Stimulated activated CD8-positive, alpha-beta memory T cell treated with anti-CD3 and anti-CD28 coated beads, Interleukin-15, amount 100 ng/mL, for 4 hours (primary cell): ENCODE results near the gene DDX25.
"Not testable (repeated sequence)": the region's sequence is repeated elsewhere in the genome, so short reads cannot be mapped to it uniquely, and the experiment has no call there.

Source experiments
- DNase-seq, 2 donors: peaks; one replicate each; pipeline ENCODE4 v3.0.0-alpha.2; 2020; ENCODE audit warnings: low read depth in 2 of 2

Gene DDX25

DNA sequence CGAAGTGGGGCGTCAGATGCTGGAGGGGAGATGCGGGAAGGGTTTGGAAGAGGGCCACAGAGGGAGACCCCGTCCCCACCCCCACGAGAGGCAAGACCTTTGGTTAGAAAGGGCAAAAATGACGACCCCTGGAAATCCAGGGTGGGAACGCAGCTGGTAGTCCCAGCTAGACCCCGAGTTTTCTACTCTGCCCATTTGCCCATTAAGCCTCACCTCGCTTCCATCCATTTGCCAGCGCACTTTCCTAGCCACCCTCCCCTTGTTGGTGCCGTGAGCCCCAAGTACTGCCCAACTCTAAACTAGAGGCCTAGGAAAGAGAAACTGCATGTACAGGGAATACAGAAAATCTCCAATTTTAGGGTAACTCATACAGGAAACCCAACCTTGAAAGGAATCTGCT is 370 bp downstream of the DDX25 start:
- DNase-seq, result no peak

DNA sequence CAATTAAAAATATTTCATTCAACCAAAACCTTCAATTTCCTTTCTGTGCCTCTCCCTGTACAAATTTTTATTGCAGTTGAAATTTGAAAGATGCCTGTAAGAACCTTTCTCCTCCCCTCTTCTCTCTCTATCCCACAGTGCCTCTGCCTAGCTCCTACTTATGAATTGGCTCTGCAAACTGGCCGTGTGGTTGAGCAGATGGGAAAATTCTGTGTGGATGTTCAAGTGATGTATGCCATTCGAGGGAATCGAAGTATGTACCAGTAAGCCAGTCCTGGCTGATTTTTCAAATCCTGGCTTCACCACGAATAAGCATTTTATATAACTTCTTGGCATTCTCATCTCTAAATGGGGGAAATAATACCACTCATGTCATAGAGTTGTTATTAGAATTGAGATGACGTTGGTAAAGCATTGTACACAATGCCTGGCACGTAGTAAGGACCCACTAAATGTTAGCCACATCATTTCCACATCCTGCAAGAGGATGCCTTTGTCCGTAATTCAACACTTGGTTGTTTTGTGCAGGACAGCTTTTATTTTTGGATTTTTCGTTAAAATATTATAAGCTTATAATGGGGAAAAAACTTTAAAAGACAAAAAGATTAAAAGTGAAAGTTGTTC is 6.0 kb downstream of the DDX25 start:
- no peak for DNase-seq

DNA sequence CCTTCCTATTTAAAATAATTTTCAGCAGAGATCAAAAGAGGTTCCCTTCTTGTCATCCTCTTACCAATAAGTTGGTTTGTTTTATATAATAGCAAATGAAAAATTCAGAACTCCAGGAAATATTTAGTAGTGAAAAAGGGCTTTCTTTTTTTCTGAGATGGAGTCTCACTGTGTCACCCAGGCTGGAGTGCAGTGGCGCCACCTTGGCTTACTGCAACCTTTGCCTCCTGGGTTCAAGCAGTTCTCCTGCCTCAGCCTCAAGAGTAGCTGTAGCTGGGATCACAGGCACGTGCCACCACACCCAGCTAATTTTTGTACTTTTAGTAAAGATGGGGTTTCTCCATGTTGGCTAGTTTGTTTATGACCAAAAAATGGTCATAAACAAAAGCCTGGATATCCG is 10.3 kb downstream of the DDX25 start:
- not testable (repeated sequence) for DNase-seq

DNA sequence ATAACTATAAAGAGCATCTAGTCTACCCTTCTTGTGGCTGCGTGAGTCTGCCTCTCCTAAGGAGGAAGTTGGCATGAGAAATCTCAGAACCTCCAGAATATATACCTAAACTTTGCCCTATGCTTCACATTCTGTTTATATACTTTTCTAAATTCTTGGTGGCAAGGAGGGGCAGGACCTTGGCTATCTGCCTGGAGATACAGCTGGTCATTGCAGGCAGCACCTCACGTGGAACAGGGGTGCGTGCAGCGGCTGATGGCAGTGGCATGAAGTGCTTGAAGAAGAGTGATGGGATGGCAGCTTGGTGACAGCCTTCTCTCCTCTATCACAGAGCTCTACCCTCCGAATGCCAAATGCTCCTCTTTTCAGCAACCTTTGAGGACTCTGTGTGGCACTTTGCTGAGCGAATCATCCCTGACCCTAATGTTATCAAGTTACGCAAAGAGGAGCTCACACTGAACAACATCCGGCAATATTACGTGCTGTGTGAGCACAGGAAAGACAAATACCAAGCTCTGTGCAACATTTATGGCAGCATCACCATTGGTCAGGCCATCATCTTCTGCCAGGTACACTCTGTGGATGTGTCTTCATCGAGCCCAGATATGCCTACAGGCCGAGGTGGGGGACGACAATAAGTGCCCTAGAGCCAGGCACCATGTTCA is 12.5 kb downstream of the DDX25 start:
- DNase-seq, result no peak

DNA sequence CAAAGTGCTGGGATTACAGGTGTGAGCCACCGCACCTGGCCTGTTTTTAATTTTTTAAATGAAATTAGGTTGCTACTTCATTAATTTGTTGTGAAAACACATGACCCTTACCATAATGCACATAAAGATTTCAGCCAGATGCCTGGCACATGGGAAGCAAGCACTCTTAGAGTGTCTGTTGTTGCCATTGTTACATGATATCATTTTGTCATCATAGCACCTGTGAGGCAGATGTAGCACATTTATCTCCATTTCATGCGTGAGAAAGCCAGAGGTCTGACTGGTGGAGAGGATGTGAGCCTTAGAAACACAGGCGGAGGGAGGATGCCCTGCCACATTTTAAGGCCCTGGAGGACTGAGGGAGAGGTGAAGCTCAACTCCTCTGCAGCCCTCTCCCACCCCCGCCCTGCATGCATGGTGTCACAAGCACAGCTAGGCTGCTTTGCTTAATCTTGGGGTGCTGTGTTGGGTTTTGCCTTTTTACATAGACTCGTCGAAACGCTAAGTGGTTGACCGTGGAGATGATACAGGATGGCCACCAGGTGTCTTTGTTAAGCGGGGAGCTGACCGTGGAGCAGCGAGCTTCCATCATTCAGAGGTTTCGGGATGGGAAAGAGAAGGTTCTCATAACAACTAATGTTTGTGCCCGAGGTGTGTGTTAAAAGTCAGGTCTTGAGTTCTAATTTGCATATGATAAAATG is 14.0 kb downstream of the DDX25 start:
- DNase-seq, result no peak

DNA sequence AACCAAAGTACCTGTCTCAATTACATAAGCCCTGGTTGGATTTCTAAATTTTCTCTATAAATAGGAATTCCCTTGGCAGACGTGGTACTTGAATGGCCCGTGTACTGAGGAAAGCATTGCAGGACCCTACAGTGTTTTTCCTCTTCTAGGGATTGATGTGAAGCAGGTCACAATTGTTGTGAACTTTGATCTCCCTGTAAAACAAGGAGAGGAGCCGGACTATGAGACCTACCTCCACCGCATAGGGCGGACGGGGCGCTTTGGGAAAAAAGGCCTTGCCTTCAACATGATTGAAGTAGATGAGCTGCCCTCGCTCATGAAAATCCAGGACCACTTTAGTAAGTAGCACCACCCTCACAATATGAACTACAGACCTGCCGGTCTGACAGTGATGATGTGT is 16.7 kb downstream of the DDX25 start:
- DNase-seq, result no peak

DNA sequence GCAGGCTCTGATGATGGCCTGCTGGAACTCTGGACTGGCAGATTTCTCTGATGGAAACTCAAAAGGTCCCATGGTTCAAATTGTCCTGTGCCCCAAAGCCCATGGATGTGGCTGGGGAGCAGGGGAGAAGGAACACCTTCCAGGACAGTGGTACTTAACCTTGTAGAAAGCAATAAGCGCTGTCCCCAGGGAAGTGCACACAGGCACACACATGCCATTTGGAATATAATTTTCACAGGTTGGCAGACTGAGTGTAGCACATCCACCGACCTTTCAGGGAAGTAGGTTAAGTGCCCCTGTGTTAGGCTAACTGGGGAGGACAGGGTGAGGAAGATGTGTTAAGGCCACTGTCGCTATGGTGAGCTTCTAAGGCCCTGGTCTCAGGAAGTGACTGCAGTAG is 17.8 kb downstream of the DDX25 start:
- no peak for DNase-seq

DNA sequence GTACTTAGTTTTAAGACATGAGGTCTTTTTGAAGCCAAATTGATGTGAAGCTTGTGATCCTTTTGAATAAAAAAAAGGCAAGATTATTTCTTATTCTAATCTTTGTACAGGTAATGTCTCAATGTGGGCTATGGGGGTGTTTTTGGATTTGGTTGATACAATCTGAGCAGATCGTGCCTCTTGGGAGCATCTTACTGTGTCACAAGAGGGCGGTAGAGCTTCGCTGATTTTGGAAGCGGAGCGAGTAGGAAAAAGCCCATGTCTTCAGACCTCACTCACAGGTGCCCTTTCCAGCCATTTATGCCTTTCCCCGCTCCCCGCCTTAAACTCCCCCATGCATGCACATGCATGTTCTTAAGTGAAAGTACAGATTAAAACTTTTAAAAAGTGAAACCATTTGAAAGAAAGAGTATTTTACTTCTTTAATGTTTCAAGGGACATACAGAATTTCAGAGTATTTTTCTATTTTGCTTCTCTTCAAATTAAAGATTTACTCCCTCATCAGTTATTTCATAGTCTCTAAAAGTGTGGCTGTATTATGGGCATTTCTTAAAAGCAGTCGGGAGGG is 18.8 kb downstream of the DDX25 start:
- DNase-seq, result no peak

DNA sequence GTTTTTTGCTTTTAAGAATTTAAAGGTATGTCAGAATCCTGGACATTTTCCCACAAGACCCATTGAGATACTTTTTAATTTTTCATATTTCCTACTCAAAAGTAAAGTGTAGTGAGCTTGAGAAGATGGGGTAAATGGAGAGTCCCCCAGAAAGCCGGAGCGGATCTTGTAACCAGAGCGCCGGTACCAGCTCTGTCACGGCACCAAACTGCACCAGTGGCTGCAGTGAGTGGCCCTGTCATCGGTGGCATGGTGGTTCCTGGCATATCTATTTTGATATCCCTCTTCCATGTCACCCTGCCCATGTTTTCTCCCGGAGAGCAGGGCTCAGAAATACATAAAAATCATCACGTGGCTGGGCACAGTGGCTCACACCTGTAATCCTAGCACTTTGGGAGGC is 19.3 kb downstream of the DDX25 start:
- DNase-seq, result no peak

DNA sequence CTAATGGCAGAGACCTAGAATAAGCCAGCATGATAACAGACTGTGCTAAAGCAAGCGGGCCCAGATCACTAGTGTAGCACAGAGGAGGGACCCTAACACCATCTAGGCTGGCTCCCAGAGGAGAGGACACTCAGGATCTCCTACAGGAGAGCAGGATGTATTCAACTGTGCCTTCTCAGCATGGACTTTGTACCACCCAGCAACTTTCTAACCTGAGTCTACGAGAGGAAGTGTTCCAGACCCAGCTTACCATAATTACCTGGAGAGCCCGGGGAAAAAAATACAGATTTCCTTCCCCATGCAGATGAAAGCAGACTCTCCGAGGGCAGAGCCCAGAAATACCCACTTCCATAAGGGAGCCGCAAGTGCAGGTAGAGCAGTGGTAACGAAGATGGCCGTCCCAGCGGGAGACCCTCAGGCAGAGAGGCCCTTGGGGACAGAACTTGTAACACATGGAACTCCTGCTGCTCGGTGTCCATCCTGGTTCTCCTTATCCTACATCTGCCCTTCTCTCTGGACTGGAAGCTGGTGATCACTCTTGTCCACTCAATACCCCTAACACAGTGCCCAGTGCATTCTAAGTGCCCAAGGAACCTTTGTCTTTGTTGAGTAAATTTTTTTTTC is 20.2 kb downstream of the DDX25 start:
- DNase-seq, result no peak

DNA sequence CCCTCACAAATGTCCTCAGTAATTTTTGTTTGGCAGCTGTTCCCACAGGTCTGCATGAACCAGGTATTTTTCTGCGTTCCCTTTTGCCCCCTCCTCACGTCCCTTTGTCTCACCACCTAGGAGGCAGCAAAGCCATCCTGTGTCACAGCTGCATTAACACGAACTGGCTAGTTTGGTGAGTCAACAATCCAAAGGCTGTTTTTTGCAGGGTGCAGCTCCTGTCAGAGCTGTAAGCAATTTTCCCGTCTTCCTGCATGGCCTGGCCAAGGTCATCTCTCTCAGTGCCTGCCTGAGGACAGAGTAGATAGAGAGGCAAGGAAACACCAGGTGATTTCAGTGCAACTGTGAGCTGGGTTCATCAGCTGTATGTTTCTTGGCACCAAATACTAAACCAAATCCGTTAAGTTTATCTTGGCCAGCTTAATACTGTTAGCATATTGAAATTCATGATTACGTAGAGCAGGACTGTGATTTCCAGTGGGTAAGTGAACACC is 21.0 kb downstream of the DDX25 start:
- no peak for DNase-seq

DNA sequence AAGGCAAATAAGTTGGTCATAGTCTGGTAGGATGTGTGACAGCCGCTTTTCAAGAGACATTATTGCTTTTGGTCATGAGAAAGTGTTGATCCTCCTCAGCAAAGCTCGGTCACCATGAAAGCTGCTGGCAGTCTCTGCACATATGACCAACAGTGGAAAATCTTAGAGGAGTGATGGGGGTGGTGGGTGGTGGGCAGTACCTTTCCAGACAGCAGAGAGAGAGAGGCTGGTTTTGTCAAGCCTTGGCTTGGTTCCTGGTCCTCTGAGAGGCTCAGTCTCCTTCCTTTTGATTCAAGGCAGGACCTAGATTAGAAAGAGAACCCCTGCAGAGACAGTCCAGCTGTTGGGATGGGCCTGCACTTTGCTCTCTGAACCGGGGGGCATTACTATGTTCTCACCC is 21.5 kb downstream of the DDX25 start:
- DNase-seq, result no peak

DNA sequence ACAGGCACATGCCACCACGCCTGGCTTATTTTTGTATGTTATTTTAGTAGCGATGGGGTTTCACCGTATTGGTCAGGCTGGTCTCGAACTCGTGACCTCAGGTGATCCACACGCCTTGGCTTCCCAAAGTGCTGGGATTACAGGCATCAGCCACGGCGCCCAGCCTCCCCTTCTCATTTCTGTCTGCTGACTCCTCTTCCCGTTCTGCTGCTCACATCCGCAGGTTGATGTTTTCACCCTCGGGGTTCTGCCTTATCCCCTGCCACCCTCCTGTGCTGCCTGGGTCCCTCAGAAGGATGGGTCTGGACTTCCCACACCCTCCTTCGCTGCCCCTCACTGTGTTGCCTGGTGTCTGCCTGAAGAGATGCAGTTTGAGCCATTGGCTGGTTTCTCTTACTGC is 22.4 kb downstream of the DDX25 start:
- no peak for DNase-seq

DNA sequence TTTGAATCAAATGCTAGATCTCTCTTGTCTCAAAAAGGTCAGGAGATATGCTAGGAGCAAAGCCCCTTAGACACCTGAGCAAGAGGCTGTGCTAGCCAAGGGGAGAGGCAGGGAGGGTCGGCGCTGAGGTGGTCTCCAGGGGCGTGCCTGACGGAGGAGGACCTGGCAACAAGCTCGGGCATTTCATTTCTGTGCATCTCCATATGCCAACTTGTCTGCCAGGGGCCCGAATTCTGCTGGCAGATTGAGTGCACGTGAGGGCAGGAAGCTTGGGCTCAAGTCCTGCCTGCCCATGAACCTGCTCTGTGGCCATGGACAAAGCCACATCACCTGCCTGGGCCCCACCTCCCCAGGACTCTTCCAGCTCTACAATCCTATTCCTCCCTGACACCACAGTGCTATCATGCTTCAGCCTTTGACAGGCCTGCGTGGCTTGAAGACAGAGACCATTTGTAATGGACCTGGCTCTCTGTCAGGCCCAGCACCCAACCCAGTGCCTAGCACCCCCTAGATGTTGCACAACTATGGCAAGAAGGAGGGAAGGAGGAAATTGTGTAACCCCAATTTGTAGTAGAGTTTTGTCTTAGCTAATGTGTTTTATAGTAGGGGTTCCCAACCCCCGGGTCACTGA is 25.3 kb downstream of the DDX25 start:
- DNase-seq, result no peak

DNA sequence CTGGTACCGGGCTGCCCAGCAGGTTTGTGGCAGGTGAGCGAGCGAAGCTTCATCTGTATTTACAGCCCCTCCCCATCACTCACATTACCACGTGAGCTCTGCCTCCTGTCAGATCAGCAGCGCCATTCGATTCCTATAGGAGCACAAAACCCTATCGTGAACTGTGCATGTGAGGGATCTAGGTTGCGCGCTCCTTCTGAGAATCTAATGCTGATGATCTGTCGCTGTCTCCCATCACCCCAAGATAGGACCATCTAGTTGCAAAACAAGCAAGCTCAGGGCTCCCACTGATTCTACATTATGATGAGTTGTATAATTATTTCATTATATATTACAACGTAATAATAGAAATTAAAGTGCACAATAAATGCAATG is 25.8 kb downstream of the DDX25 start:
- no peak for DNase-seq

DNA sequence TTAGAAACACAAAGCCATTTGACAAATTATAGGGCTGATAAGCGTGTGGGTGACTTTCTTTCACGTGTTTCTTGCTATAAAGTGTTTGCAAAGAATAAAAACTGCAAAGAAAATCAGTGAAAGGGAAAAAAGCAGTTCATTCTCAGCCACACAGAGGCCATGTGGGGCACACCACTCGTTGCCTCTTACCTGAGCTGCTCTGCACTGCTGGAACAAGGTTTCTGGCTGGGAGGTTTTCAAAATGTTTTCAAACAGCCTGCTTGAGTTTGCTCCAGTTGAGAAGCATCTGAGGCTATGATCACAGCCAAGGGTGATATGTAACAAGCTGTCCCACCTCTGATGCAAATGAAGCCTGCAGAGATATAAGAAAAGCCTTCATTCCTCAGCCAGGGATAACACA is 26.8 kb downstream of the DDX25 start:
- DNase-seq, result no peak

DNA sequence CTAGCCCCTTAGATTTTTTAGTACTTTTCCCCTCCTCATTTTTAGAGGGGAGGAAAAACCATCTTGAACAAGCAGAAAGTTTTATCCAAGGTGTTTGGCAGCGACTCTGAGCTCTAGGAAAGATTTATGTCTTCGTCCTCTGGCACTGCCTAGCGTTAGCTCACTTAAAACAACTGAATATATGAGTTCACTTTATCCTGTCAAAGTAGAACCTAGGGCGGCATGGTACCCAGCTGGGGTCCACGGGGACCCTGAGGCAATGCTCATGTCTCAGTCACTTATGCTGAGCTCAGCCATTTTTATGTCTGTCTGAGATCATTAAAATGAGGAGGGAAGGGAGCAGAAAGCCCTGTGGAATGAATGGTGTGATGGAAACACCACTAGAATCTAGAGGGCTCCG is 27.4 kb downstream of the DDX25 start:
- no peak for DNase-seq

DNA sequence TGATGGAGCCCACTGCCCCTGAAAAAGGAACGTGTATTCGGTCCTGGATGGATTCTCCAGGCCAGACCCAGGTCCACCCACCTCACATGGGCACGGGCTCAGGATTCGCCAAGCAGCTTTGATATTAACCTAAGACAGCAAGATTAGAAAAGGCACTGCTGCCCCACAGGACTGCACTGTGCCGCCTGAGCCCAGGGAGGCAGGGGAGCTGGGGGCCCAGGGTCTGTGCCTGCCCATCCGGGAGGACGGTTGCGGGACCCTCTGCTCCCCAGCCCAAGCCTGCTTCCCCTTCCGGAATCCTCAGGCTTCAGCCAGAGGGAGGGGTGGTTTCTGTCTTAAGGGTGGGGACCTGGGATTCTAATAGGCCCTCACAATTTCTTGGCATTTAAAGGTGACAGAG is 28.0 kb downstream of the DDX25 start:
- no peak for DNase-seq

DNA sequence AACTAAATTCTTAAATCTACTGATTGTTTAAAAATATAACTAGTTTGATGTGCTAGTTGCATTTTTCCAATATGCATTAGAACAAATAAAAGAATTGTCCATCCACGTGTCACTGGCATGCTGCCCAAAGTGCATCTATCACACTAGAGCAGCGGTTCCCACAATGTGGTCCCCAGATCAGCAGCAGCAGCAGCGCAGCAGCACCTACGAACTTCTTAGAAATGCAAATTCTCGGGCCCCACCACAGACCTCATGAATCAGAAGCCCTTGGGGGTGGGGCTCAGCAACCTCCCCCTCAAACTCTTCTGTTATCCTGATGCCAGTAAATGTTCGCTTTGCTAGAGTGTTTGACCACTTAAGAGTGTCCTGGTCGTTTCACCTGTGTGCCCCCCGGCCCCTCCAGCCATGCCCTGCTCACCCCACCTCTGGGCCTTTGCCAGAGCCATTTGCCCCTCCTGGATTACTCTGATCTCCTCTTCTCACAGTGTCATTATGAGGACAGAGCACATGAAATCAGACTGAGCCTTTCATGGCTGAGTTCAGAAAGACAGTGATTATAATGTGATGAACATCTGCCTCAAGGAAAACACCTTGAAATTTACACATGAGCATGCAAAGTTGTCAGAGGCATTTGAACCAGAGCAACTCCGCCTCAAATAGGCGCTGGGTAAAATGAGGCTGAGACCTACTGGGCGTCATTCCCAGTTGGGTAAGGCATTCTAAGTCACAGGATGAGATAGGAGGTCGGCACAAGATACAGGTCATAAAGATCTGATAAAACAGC is 28.9 kb downstream of the DDX25 start:
- no peak for DNase-seq

DNA sequence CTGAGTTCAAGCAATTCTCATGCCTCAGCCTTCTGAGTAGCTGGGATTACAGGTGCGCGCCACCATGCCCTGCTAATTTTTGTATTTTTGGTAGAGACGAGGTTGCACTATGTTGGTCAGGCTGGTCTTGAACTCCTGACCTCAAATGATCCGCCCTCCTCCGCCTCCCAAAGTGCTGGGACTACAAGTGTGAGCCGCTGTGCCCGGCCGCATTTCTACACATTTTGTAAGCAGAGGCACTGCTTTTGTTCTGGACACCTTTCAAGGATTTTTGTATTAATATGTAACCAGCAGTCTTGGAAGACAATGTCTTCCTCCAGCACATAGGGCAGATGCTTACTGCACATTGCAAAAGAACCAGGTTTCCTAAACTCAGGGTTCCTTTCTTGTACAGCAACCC is 30.2 kb downstream of the DDX25 start:
- no peak for DNase-seq

DNA sequence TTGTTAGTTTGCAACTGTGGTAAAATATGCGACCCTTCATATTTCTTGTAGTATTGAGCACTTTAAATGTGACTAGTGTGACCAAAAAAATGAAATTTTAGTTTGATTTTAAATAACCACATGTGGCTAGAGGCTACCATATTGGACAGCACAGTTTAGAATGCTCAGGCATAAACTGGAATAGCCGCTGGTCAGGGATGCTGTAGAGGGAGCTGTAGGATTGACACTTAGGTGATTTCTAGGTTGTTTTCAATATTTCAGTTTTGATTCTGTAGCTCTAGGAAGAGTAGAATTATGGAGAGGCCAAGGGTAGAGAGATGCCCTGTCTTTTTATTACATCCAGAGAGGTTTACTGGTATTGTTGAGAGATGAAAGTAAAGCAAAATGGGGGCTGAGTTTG is 30.7 kb downstream of the DDX25 start:
- no peak for DNase-seq
